Panc1 (cell line): Measurements from ENCODE around the gene SPATC1L.

Experiments used
- POLR2AphosphoS5 ChIP-seq: IDR thresholded peaks from 2 replicates; pipeline ENCODE4 v1.6.1; 2012; ENCODE audit warnings: mild to moderate bottlenecking, low read depth, low read length, moderate library complexity
- TCF7L2 ChIP-seq: IDR thresholded peaks from 2 replicates; pipeline ENCODE4 v1.6.1; 2011; ENCODE audit warnings: mild to moderate bottlenecking, low read depth, low read length, inconsistent platforms
- TF ChIP-seq, protein P1 (sequence below): fragments of 450-650 bp; IDR thresholded peaks from 2 replicates; pipeline ENCODE4 v1.5.1; 2017; ENCODE audit warnings: mild to moderate bottlenecking
- TF ChIP-seq, protein P2 (sequence below), 2 experiments: IDR thresholded peaks; 2 replicates each; pipeline ENCODE4 v1.6.1; 2011 to 2012; ENCODE audit warnings: low read depth in 2 of 2, control low read depth in 1 of 2, low read length in 1 of 2, mild to moderate bottlenecking in 1 of 2, moderate library complexity in 1 of 2; ENCODE audit not compliant: insufficient read depth in 1 of 2

DNA sequence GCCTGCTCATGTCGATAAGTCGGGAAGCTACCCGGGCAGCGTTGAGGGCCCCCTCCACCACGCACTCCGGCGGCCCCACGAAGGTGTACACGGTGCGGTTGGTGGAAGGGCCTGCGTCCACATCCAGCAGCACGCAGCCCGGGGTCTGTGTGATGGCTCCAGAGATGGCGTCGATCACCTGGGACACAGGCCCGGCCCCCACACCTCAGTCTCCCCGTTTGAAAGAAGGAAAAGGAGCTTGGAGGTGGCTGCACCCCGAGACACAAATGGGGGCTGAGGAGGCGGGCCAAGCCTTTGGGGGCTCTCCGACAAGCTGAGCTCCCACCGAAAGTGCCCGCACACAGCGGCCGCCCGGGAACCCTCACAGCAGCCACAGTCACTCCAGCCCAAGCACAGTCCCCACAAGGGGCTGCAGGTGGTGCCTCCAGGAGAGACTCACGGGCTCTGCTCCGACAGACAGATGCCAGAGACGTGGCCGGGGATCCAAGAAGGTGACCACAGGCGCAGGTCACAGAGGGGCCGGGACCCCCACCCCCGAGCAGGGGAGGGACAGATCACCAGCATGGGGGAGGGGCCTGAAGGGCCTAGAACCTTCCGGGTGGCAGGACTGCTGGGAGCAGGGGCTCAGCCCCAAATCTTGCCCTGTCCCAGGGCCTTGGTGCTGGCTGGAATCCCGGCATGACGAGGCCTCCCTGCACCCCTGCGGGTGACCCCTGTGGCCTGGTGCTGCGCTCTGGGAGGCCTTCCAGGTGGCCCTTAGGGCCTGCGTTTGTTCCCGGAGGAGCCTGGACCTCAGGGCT lies 29.9 kb downstream of the SPATC1L start:
- no peak for TF ChIP-seq POLR2AphosphoS5
- TF ChIP-seq, protein P1, sequence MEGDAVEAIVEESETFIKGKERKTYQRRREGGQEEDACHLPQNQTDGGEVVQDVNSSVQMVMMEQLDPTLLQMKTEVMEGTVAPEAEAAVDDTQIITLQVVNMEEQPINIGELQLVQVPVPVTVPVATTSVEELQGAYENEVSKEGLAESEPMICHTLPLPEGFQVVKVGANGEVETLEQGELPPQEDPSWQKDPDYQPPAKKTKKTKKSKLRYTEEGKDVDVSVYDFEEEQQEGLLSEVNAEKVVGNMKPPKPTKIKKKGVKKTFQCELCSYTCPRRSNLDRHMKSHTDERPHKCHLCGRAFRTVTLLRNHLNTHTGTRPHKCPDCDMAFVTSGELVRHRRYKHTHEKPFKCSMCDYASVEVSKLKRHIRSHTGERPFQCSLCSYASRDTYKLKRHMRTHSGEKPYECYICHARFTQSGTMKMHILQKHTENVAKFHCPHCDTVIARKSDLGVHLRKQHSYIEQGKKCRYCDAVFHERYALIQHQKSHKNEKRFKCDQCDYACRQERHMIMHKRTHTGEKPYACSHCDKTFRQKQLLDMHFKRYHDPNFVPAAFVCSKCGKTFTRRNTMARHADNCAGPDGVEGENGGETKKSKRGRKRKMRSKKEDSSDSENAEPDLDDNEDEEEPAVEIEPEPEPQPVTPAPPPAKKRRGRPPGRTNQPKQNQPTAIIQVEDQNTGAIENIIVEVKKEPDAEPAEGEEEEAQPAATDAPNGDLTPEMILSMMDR: no peak
- TF ChIP-seq, protein P2, sequence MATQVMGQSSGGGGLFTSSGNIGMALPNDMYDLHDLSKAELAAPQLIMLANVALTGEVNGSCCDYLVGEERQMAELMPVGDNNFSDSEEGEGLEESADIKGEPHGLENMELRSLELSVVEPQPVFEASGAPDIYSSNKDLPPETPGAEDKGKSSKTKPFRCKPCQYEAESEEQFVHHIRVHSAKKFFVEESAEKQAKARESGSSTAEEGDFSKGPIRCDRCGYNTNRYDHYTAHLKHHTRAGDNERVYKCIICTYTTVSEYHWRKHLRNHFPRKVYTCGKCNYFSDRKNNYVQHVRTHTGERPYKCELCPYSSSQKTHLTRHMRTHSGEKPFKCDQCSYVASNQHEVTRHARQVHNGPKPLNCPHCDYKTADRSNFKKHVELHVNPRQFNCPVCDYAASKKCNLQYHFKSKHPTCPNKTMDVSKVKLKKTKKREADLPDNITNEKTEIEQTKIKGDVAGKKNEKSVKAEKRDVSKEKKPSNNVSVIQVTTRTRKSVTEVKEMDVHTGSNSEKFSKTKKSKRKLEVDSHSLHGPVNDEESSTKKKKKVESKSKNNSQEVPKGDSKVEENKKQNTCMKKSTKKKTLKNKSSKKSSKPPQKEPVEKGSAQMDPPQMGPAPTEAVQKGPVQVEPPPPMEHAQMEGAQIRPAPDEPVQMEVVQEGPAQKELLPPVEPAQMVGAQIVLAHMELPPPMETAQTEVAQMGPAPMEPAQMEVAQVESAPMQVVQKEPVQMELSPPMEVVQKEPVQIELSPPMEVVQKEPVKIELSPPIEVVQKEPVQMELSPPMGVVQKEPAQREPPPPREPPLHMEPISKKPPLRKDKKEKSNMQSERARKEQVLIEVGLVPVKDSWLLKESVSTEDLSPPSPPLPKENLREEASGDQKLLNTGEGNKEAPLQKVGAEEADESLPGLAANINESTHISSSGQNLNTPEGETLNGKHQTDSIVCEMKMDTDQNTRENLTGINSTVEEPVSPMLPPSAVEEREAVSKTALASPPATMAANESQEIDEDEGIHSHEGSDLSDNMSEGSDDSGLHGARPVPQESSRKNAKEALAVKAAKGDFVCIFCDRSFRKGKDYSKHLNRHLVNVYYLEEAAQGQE (IDR thresholded peaks at IDR 0.05; ENCODE audit: insufficient read depth in 1 of 2, low read depth in 2 of 2, low read length in 1 of 2): no peak
- TF ChIP-seq TCF7L2: no peak
